H9 (cell line): ENCODE data around the gene LEKR1. TPM values are rescaled to one million over a fixed set of nuclear protein-coding genes. Genes with fewer than 3 reads are reported as not detected.

Source experiments
- DNase-seq: peaks from one replicate; pipeline ENCODE4 v3.0.0-alpha.2; 2017
- H2AFZ ChIP-seq: one replicate; pipeline ENCODE4 v1.6.1; 2013; ENCODE audit warnings: mild to moderate bottlenecking, low read length, control low read depth, moderate library complexity
- H2AK5ac ChIP-seq: 2 replicates; pipeline ENCODE4 v1.6.1; 2013; ENCODE audit warnings: low read length, control low read depth, mixed read lengths; ENCODE audit not compliant: insufficient read length
- H2BK120ac ChIP-seq: one replicate; pipeline ENCODE4 v1.6.1; 2013; ENCODE audit warnings: low read depth, mild to moderate bottlenecking, low read length, control low read depth, inconsistent platforms; ENCODE audit not compliant: poor library complexity, severe bottlenecking
- H2BK12ac ChIP-seq: 2 replicates; pipeline ENCODE4 v1.6.1; 2013; ENCODE audit warnings: low read length, control low read depth, mixed read lengths, low read depth; ENCODE audit not compliant: insufficient read length
- H2BK15ac ChIP-seq: 2 replicates; pipeline ENCODE4 v1.6.1; 2013; ENCODE audit warnings: low read depth, low read length, control low read depth
- H2BK20ac ChIP-seq: one replicate; pipeline ENCODE4 v1.6.1; 2013; ENCODE audit warnings: low read depth, mild to moderate bottlenecking, low read length, control low read depth, inconsistent platforms; ENCODE audit not compliant: poor library complexity, severe bottlenecking
- H2BK5ac ChIP-seq: 2 replicates; pipeline ENCODE4 v1.6.1; 2013; ENCODE audit warnings: low read length, control low read depth, mixed read lengths; ENCODE audit not compliant: insufficient read length
- H3K14ac ChIP-seq: 2 replicates; pipeline ENCODE4 v1.6.1; 2013; ENCODE audit warnings: low read length, control low read depth; ENCODE audit not compliant: insufficient read depth
- H3K18ac ChIP-seq: 2 replicates; pipeline ENCODE4 v1.6.1; 2013; ENCODE audit warnings: low read depth, mild to moderate bottlenecking, mixed read lengths, low read length, control low read depth; ENCODE audit not compliant: insufficient read length
- H3K23ac ChIP-seq: 2 replicates; pipeline ENCODE4 v1.6.1; 2013; ENCODE audit warnings: low read length, control low read depth, mixed read lengths, low read depth; ENCODE audit not compliant: insufficient read length
- H3K23me2 ChIP-seq: 2 replicates; pipeline ENCODE4 v1.6.1; 2013; ENCODE audit warnings: low read depth, mild to moderate bottlenecking, mixed read lengths, low read length, control low read depth; ENCODE audit not compliant: insufficient read length, poor library complexity, severe bottlenecking
- H3K27ac ChIP-seq: 2 replicates; pipeline ENCODE4 v1.5.1; 2013; ENCODE audit warnings: low read length, control low read depth, mixed read lengths, low read depth; ENCODE audit not compliant: insufficient read length
- H3K27me3 ChIP-seq: 2 replicates; pipeline ENCODE4 v1.6.1; 2013; ENCODE audit warnings: low read length, control low read depth, inconsistent platforms; ENCODE audit not compliant: insufficient read depth
- H3K4ac ChIP-seq: 2 replicates; pipeline ENCODE4 v1.6.1; 2013; ENCODE audit warnings: low read depth, mild to moderate bottlenecking, control low read depth, inconsistent platforms, low read length, moderate library complexity
- H3K4me1 ChIP-seq: 2 replicates; pipeline ENCODE4 v1.6.1; 2013; ENCODE audit warnings: low read length, control low read depth, inconsistent platforms; ENCODE audit not compliant: insufficient read depth
- H3K4me2 ChIP-seq: 2 replicates; pipeline ENCODE4 v1.6.1; 2013; ENCODE audit warnings: low read length, control low read depth, mixed read lengths; ENCODE audit not compliant: insufficient read length, insufficient read depth
- H3K56ac ChIP-seq: 2 replicates; pipeline ENCODE4 v1.6.1; 2013; ENCODE audit warnings: low read depth, mild to moderate bottlenecking, mixed read lengths, low read length, control low read depth; ENCODE audit not compliant: insufficient read length
- H3K79me1 ChIP-seq: 2 replicates; pipeline ENCODE4 v1.6.1; 2013; ENCODE audit warnings: low read depth, mild to moderate bottlenecking, moderate library complexity, low read length, control low read depth, inconsistent platforms; ENCODE audit not compliant: insufficient read depth, poor library complexity, severe bottlenecking
- H3K79me2 ChIP-seq: 2 replicates; pipeline ENCODE4 v1.6.1; 2013; ENCODE audit warnings: low read length, control low read depth, inconsistent platforms; ENCODE audit not compliant: insufficient read depth
- H3K9ac ChIP-seq: 2 replicates; pipeline ENCODE4 v1.6.1; 2013; ENCODE audit warnings: low read length, control low read depth, mixed read lengths; ENCODE audit not compliant: insufficient read length; ENCODE audit errors: extremely low read depth
- H3K9me3 ChIP-seq: one replicate; pipeline ENCODE4 v1.6.1; 2013; ENCODE audit warnings: low read depth, low read length, inconsistent platforms; ENCODE audit not compliant: control insufficient read depth
- H3T11ph ChIP-seq: one replicate; pipeline ENCODE4 v1.6.1; 2013; ENCODE audit warnings: mild to moderate bottlenecking, low read length, control low read depth, inconsistent platforms
- H4K20me1 ChIP-seq: one replicate; pipeline ENCODE4 v1.6.1; 2013; ENCODE audit not compliant: control insufficient read depth, insufficient read length, insufficient read depth
- H4K5ac ChIP-seq: 2 replicates; pipeline ENCODE4 v1.6.1; 2013; ENCODE audit warnings: low read depth, mild to moderate bottlenecking, mixed read lengths, low read length, control low read depth; ENCODE audit not compliant: insufficient read length
- H4K8ac ChIP-seq: replicated peaks from 2 replicates; pipeline ENCODE4 v1.6.1; 2013; ENCODE audit warnings: low read length, control low read depth, mixed read lengths, low read depth; ENCODE audit not compliant: insufficient read length
- H4K91ac ChIP-seq: 2 replicates; pipeline ENCODE4 v1.6.1; 2013; ENCODE audit warnings: low read depth, mild to moderate bottlenecking, moderate library complexity, mixed read lengths, low read length, control low read depth; ENCODE audit not compliant: insufficient read length
- H3K27ac Mint-ChIP-seq, 3 experiments: 2 replicates in 2 of 3; 3 replicates in 1 of 3; pipeline ENCODE4 v1.8.0; 2020 to 2021; ENCODE audit warnings: mixed read lengths in 3 of 3, mild to moderate bottlenecking in 1 of 3, moderate library complexity in 1 of 3
- H3K27me3 Mint-ChIP-seq: 2 replicates; pipeline ENCODE4 v1.8.0; 2021; ENCODE audit warnings: low read depth, mild to moderate bottlenecking, moderate library complexity, mixed read lengths
- H3K36me3 Mint-ChIP-seq, 3 experiments: 2 replicates in 2 of 3; 3 replicates in 1 of 3; pipeline ENCODE4 v1.8.0; 2020 to 2021; ENCODE audit warnings: low read depth in 3 of 3, mixed read lengths in 3 of 3; ENCODE audit not compliant: insufficient read depth in 1 of 3
- H3K4me1 Mint-ChIP-seq, 2 experiments: 2 replicates each; pipeline ENCODE4 v1.8.0; 2020; ENCODE audit warnings: mixed read lengths in 2 of 2
- H3K4me3 Mint-ChIP-seq, 2 experiments: 2 replicates in 1 of 2; 3 replicates in 1 of 2; pipeline ENCODE4 v1.8.0; 2020 to 2021; ENCODE audit warnings: mild to moderate bottlenecking in 2 of 2, mixed read lengths in 2 of 2, moderate library complexity in 1 of 2
- H3K9me3 Mint-ChIP-seq, 2 experiments: 2 replicates in 1 of 2; 3 replicates in 1 of 2; pipeline ENCODE4 v1.8.0; 2020; ENCODE audit warnings: mild to moderate bottlenecking in 2 of 2, mixed read lengths in 2 of 2, moderate library complexity in 1 of 2
- WGBS: extraction: QIAGEN DNeasy Blood & Tissue Kit; methylation state at CpG from one replicate; pipeline ENCODE4 v1.1.7; 2013; ENCODE audit warnings: missing lambda C conversion rate, low lambda C conversion rate, mixed read lengths; ENCODE audit not compliant: insufficient read length; ENCODE audit errors: extremely low coverage; 5-methylcytosine and 5-hydroxymethylcytosine counted together
- total RNA-seq: library from RNA; stranded (reverse); gene quantifications from 2 replicates; pipeline ENCODE4 v1.2.1, GENCODE V29; 2021
- TF ChIP-seq, protein P1 (sequence below): fragments of 200-600 bp; sonication (generic); conservative IDR thresholded peaks from 3 replicates; pipeline ENCODE4 v1.8.0; 2021; ENCODE audit warnings: antibody characterized with exemption, mild to moderate bottlenecking

LEKR1 gene
- total RNA-seq, 1 experiment from 2014 or later = not detected

- H4K91ac ChIP-seq = no peak overlapping the region
- H3K23ac ChIP-seq = no peak overlapping the region
- H3K79me2 ChIP-seq = no peaks in the 10 kb centered on the region
- H3K4ac ChIP-seq = no peak overlapping the region
- Mint-ChIP-seq H3K4me3 (no peak overlapping the region), H3K27ac (no peak overlapping the region), H3K27me3 (peaks cover 90% of the 10 kb centered on the region), H3K36me3 (peaks cover 0 to 10% (median 2%) of the 10 kb centered on the region in 3 experiments; a peak in 3 of 7 replicates), H3K4me1 (peaks cover 44 to 45% of the 10 kb centered on the region in 2 experiments), H3K9me3 (no peaks in the 10 kb centered on the region; a peak in 1 of 5 replicates)
- H4K8ac ChIP-seq = no peak overlapping the region
- H3K56ac ChIP-seq = no peak overlapping the region
- H2BK20ac ChIP-seq = no peak overlapping the region
- H3K4me1 ChIP-seq = peaks cover 9% of the 10 kb centered on the region; the same call in 1 of the 2 replicates
- no peaks in the 10 kb centered on the region for H3K79me1 ChIP-seq
- no CpG with 5 or more reads among the region's 11 CpGs for WGBS
- no peak for DNase-seq
- no peak overlapping the region for H3K9ac ChIP-seq
- H4K5ac ChIP-seq = no peak overlapping the region
- no peak overlapping the region for H3K4me2 ChIP-seq
- no peaks in the 10 kb centered on the region for H3K9me3 ChIP-seq
- H4K20me1 ChIP-seq = no peaks in the 10 kb centered on the region
- TF ChIP-seq, protein P1, sequence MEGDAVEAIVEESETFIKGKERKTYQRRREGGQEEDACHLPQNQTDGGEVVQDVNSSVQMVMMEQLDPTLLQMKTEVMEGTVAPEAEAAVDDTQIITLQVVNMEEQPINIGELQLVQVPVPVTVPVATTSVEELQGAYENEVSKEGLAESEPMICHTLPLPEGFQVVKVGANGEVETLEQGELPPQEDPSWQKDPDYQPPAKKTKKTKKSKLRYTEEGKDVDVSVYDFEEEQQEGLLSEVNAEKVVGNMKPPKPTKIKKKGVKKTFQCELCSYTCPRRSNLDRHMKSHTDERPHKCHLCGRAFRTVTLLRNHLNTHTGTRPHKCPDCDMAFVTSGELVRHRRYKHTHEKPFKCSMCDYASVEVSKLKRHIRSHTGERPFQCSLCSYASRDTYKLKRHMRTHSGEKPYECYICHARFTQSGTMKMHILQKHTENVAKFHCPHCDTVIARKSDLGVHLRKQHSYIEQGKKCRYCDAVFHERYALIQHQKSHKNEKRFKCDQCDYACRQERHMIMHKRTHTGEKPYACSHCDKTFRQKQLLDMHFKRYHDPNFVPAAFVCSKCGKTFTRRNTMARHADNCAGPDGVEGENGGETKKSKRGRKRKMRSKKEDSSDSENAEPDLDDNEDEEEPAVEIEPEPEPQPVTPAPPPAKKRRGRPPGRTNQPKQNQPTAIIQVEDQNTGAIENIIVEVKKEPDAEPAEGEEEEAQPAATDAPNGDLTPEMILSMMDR = no peak
- no peak overlapping the region for H3T11ph ChIP-seq
- no peaks in the 10 kb centered on the region for H3K23me2 ChIP-seq
- H3K27me3 ChIP-seq = no peaks in the 10 kb centered on the region
- no peak overlapping the region for H2BK15ac ChIP-seq
- no peak overlapping the region for H3K27ac ChIP-seq
- no peak overlapping the region for H2BK120ac ChIP-seq
- no peak overlapping the region for H2AK5ac ChIP-seq
- no peak overlapping the region for H2BK5ac ChIP-seq
- no peak overlapping the region for H2AFZ ChIP-seq
- H3K14ac ChIP-seq = no peak overlapping the region
- no peak overlapping the region for H3K18ac ChIP-seq
- no peak overlapping the region for H2BK12ac ChIP-seq
Measured at GRCh38 chr3:157066335-157067098, 240.4 kb downstream of the LEKR1 start.
